UCSD-AML1 (cell line): Measurements from ENCODE around the gene NACC2.
"Not testable (repeated sequence)": the region's sequence is repeated elsewhere in the genome, so short reads cannot be mapped to it uniquely, and the experiment has no call there.

Experiments used
- DNase-seq: peaks from one replicate; lab custom pipeline; 2025; ENCODE audit not compliant: unreplicated experiment; lab: John Stamatoyannopoulos, UW

NACC2 gene

GRCh38 chr9:136026943-136027289 lies 68.2 kb downstream of the NACC2 start:
- DNase-seq: not testable (repeated sequence)

GRCh38 chr9:136026266-136026942 lies 68.7 kb downstream of the NACC2 start:
- DNase-seq: no peak

GRCh38 chr9:136025481-136025880 lies 69.6 kb downstream of the NACC2 start:
- no peak for DNase-seq

- DNase-seq: no peak
Measured at GRCh38 chr9:136024696-136025316, 70.3 kb downstream of the NACC2 start.

GRCh38 chr9:136024286-136024685 lies 70.8 kb downstream of the NACC2 start:
- no peak for DNase-seq

GRCh38 chr9:136023410-136024225 lies 71.5 kb downstream of the NACC2 start:
- DNase-seq: no peak

- no peak for DNase-seq
Measured at GRCh38 chr9:136022731-136023409, 72.2 kb downstream of the NACC2 start.

- DNase-seq: no peak
Measured at GRCh38 chr9:136021872-136022681, 73.0 kb downstream of the NACC2 start.

GRCh38 chr9:136021171-136021871 lies 73.8 kb downstream of the NACC2 start:
- DNase-seq: no peak

GRCh38 chr9:136020671-136021070 lies 74.4 kb downstream of the NACC2 start:
- DNase-seq: no peak

GRCh38 chr9:136020206-136020605 lies 74.9 kb downstream of the NACC2 start:
- DNase-seq: no peak

GRCh38 chr9:136019681-136020060 lies 75.4 kb downstream of the NACC2 start:
- no peak for DNase-seq

- no peak for DNase-seq
Measured at GRCh38 chr9:136019041-136019680, 75.9 kb downstream of the NACC2 start.

GRCh38 chr9:136018257-136019031 lies 76.6 kb downstream of the NACC2 start:
- DNase-seq: no peak

- DNase-seq: no peak
Measured at GRCh38 chr9:136017289-136018190, 77.5 kb downstream of the NACC2 start.

- DNase-seq: no peak
Measured at GRCh38 chr9:136016572-136017288, 78.4 kb downstream of the NACC2 start.
